ENCODE results near the gene PHLDB2. TPM values are rescaled to one million over a fixed set of nuclear protein-coding genes. Genes with fewer than 3 reads are reported as not detected.

Gene PHLDB2
- total RNA-seq, 1 experiment from 2014 or later, result 143 TPM

- H3K4me2 ChIP-seq (ENCODE audit: low read length), result peak overlapping the region; percentile 47
- H3K27me3 ChIP-seq (ENCODE audit: insufficient read depth, low read length), result no peaks in the 10 kb centered on the region
- H3K36me3 ChIP-seq (ENCODE audit: control insufficient read depth in 1 of 2, insufficient read depth in 2 of 2, low read length in 2 of 2), result peaks cover 10 to 31% of the 10 kb centered on the region in 2 experiments
- H3K9me3 ChIP-seq (ENCODE audit: control insufficient read depth in 1 of 2, insufficient read depth in 1 of 2, low read depth in 1 of 2, low read length in 2 of 2), result no peaks in the 10 kb centered on the region
- peaks cover 87% of the 10 kb centered on the region for H3K79me2 ChIP-seq (ENCODE audit: insufficient read depth, low read length)
- peak overlapping the region; percentile 54 for H3K9ac ChIP-seq (ENCODE audit: low read length)
- H3K27ac ChIP-seq (ENCODE audit: low read depth, low read length), result peak overlapping the region; percentile 96
- CTCF ChIA-PET, result interaction anchor here (2.1 kb wide), 1 partner anchor 52 kb away, joined by 10 read pairs; no protein-coding TSS in a partner anchor
- intact Hi-C loops (cut with micrococcal nuclease), result no loop called here
- H3K9me2 ChIP-seq (ENCODE audit: insufficient read depth), result no peaks in the 10 kb centered on the region
- H4K20me1 ChIP-seq (ENCODE audit: insufficient read depth), result no peaks in the 10 kb centered on the region
- peak; percentile 16; the same call in 1 of the 2 replicates for ATAC-seq
- no peak overlapping the region for H3K4me3 ChIP-seq (replicated peaks in 1 of 2; ENCODE audit: low read depth in 1 of 2, low read length in 2 of 2)
- RAD21 ChIA-PET (ENCODE audit: low non-redundant PET in 1 of 2, low total read pairs in 2 of 2, uncharacterized antibody in 2 of 2, unreplicated experiment in 2 of 2), result no interaction called here
- H2AFZ ChIP-seq (ENCODE audit: low read depth, low read length, poor library complexity, severe bottlenecking), result no peak overlapping the region
- no peak for DNase-seq (ENCODE audit: low read depth, low spot score)
- BruUV-seq (replicated peaks), result no TSS peak
- peaks cover 81 to 98% of the 10 kb centered on the region in 2 experiments for H3K4me1 ChIP-seq (ENCODE audit: control insufficient read depth in 1 of 2, insufficient read depth in 2 of 2, low read length in 2 of 2)
- POLR2A ChIA-PET, result interaction anchor here (1.3 to 13.2 kb wide), 9 partner anchors 11 to 64 kb away, joined by 3 to 152 read pairs (median 15); partner anchors contain the start of gene ABHD10
- TF ChIP-seq TCF7L2 (IDR thresholded peaks at IDR 0.05; ENCODE audit: borderline replicate concordance, extremely low read depth, insufficient read depth, insufficient read length) (peak; percentile 54), POLR2AphosphoS5 (IDR thresholded peaks at IDR 0.05; ENCODE audit: low read depth, low read length) (peak; percentile 42; the same call in 1 of the 2 replicates), FOSL1 (IDR thresholded peaks at IDR 0.05; ENCODE audit: low read depth) (no peak), SIN3A (IDR thresholded peaks at IDR 0.05; ENCODE audit: low read depth) (no peak)
Observed at GRCh38 chr3:111915905-111916304, 56.8 kb downstream of the PHLDB2 start.

- intact Hi-C loops (cut with micrococcal nuclease), result loop anchor here (1.0 kb wide), 1 partner anchor 14 kb away; no protein-coding TSS in a partner anchor
- Histone ChIP-seq H3K27ac (ENCODE audit: low read depth, low read length) (peak overlapping the region; percentile 96), H3K9ac (ENCODE audit: low read length) (peak overlapping the region; percentile 54), H3K4me1 (ENCODE audit: control insufficient read depth in 1 of 2, insufficient read depth in 2 of 2, low read length in 2 of 2) (peaks cover 73 to 94% of the 10 kb centered on the region in 2 experiments), H2AFZ (ENCODE audit: low read depth, low read length, poor library complexity, severe bottlenecking) (no peak overlapping the region), H3K27me3 (ENCODE audit: insufficient read depth, low read length) (no peaks in the 10 kb centered on the region), H3K79me2 (ENCODE audit: insufficient read depth, low read length) (peaks cover 81% of the 10 kb centered on the region), H3K9me3 (ENCODE audit: control insufficient read depth in 1 of 2, insufficient read depth in 1 of 2, low read depth in 1 of 2, low read length in 2 of 2) (no peaks in the 10 kb centered on the region), H3K9me2 (ENCODE audit: insufficient read depth) (no peaks in the 10 kb centered on the region), H3K4me3 (replicated peaks in 1 of 2; ENCODE audit: low read depth in 1 of 2, low read length in 2 of 2) (no peak overlapping the region), H3K36me3 (ENCODE audit: control insufficient read depth in 1 of 2, insufficient read depth in 2 of 2, low read length in 2 of 2) (peaks cover 15 to 38% of the 10 kb centered on the region in 2 experiments), H3K4me2 (ENCODE audit: low read length) (peak overlapping the region; percentile 47), H4K20me1 (ENCODE audit: insufficient read depth) (no peaks in the 10 kb centered on the region)
- POLR2A ChIA-PET, result interaction anchor here (0.8 to 13.2 kb wide), 18 partner anchors 9 to 96 kb away, joined by 3 to 152 read pairs (median 7); partner anchors contain the start of gene ABHD10
- peak; percentile 95 for DNase-seq (ENCODE audit: low read depth, low spot score)
- no TSS peak for BruUV-seq (replicated peaks)
- RAD21 ChIA-PET (ENCODE audit: low non-redundant PET in 1 of 2, low total read pairs in 2 of 2, uncharacterized antibody in 2 of 2, unreplicated experiment in 2 of 2), result interaction anchor here (0.7 to 1.1 kb wide), 5 partner anchors 9 to 96 kb away, joined by 3 to 4 read pairs (median 3); partner anchors contain the start of gene ABHD10 (in 1 of the 2)
- peak; percentile 91 for ATAC-seq
- CTCF ChIA-PET, result interaction anchor here (1.1 to 2.1 kb wide), 6 partner anchors 20 to 126 kb away, joined by 3 to 10 read pairs (median 4); no protein-coding TSS in a partner anchor
- TF ChIP-seq EZH2phosphoT487 (IDR thresholded peaks at IDR 0.05; ENCODE audit: borderline replicate concordance) (no peak), YY1 (IDR thresholded peaks at IDR 0.05; ENCODE audit: extremely low read depth, insufficient replicate concordance, low read depth, low read length) (peak; percentile 78), TCF7L2 (IDR thresholded peaks at IDR 0.05; ENCODE audit: borderline replicate concordance, extremely low read depth, insufficient read depth, insufficient read length) (peak; percentile 83), REST (IDR thresholded peaks at IDR 0.05; ENCODE audit: low read depth) (no peak), SIN3A (IDR thresholded peaks at IDR 0.05; ENCODE audit: low read depth) (no peak), CTCF (IDR thresholded peaks at IDR 0.05 in 2 of 3, conservative IDR thresholded peaks at IDR 0.05 in 1 of 3; ENCODE audit: borderline replicate concordance in 1 of 3, insufficient read depth in 1 of 3, low read depth in 2 of 3, low read length in 2 of 3) (no peak), SP1 (IDR thresholded peaks at IDR 0.05; ENCODE audit: low read depth) (no peak), CBX3 (IDR thresholded peaks at IDR 0.05; ENCODE audit: low read depth) (no peak), POLR2AphosphoS5 (IDR thresholded peaks at IDR 0.05; ENCODE audit: low read depth, low read length) (peak; percentile 55; the same call in 1 of the 2 replicates)
Observed at GRCh38 chr3:111917300-111917699, 58.2 kb downstream of the PHLDB2 start.
